ENCODE data around the gene NRN1L.

NRN1L gene

GRCh38 chr16:67922221-67922620, 37.5 kb downstream of the NRN1L start:
- no peak for DNase-seq

GRCh38 chr16:67922740-67923139, 38.1 kb downstream of the NRN1L start:
- no peak for DNase-seq

- DNase-seq, result no peak
Measured at GRCh38 chr16:67923414-67924116, 38.9 kb downstream of the NRN1L start.

GRCh38 chr16:67924140-67924906, 39.6 kb downstream of the NRN1L start:
- DNase-seq, result no peak

GRCh38 chr16:67926181-67926750, 41.6 kb downstream of the NRN1L start:
- DNase-seq, result no peak

- no peak for DNase-seq
Measured at GRCh38 chr16:67927131-67927941, 42.7 kb downstream of the NRN1L start.

- DNase-seq, result no peak
Measured at GRCh38 chr16:67928147-67928546, 43.5 kb downstream of the NRN1L start.

- peak; percentile 50 for DNase-seq
Measured at GRCh38 chr16:67928561-67929364, 44.1 kb downstream of the NRN1L start.

- DNase-seq, result no peak
Measured at GRCh38 chr16:67930191-67930590, 45.5 kb downstream of the NRN1L start.

- DNase-seq, result no peak
Measured at GRCh38 chr16:67930678-67931211, 46.1 kb downstream of the NRN1L start.

GRCh38 chr16:67931712-67932461, 47.2 kb downstream of the NRN1L start, which contains the start of gene CTRL:
Gene CTRL, minus strand, starts transcription at chr16:67931862. Its CDS starts 10 bp downstream, at chr16:67931852.
- DNase-seq, result no peak

- no peak for DNase-seq
Measured at GRCh38 chr16:67932462-67932840, 47.8 kb downstream of the NRN1L start.

- DNase-seq, result no peak
Measured at GRCh38 chr16:67933805-67934204, 49.1 kb downstream of the NRN1L start.

GRCh38 chr16:67934306-67935100, 49.8 kb downstream of the NRN1L start:
- DNase-seq, result no peak

- DNase-seq, result no peak
Measured at GRCh38 chr16:67935101-67935401, 50.4 kb downstream of the NRN1L start.

GRCh38 chr16:67935402-67936123, 50.9 kb downstream of the NRN1L start:
- DNase-seq, result peak; percentile 91
